Islet precursor cell (in vitro differentiated cells): ENCODE data around the gene SGSM1.

Experiments
- DNase-seq: peaks from one replicate; pipeline ENCODE4 v3.0.0-alpha.2; 2018

The SGSM1 gene

DNA sequence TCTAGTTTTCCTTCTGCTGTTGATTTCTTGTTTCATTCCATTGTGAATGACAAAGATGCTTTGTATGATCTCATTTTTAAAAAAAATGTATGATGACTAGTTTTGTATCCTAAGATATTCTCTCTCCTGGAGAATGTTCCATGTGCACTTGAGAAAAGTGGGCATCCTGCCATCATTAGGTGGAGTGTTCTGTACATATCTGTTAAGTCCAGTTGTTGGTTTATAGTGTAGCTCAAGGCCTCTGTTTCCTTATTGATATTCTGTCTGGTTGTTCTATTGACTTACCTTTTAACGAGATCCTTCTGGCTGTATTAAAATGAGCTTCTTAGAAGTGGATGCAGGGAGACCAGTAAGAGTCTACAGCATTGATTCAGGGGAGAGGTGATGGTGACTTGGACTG, 35.2 kb downstream of the SGSM1 start:
- DNase-seq = no peak

DNA sequence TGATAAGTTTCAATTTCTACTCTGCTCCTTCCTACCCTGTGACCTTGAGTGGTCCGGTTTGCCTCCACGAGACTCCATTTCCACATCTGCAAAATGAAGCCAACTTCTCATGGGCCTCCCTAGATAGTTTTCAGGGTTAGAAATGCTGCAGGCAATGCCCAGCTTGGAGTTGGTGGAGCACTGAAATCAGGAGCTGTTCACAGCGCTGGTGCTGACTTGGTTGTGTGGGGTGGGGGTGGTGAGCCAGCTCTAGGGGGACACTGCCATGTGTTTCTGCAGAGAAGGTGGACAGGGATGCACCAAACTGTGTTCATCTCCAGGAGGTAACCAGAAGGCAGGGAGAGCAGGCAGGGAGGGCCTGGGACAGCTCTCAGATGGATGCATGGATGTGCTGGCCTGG, 37.0 kb downstream of the SGSM1 start:
- DNase-seq = no peak

- no peak for DNase-seq
Observed at GRCh38 chr22:24845041-24845898, 39.3 kb downstream of the SGSM1 start.

DNA sequence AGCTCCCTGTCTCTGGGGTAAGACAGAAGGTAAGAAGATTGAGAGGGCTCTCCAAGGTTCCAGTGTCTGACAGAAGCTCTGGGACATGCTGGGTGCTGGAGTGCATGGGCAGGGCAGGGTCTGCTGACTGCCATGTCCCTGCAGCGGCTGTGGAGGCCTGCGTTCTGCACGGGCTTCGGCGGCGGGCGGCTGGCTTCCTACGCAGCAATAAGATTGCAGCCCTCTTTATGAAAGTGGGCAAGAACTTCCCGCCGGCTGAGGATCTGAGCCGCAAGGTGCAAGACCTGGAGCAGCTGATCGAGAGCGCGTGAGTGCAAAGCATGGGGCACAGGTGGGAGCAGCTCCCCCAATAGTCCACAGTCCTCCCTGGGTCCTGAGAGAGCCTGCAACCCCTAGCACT, 41.5 kb downstream of the SGSM1 start:
- DNase-seq = no peak

GRCh38 chr22:24848559-24849168, 42.7 kb downstream of the SGSM1 start:
- DNase-seq = no peak

GRCh38 chr22:24855794-24856193, 49.8 kb downstream of the SGSM1 start:
- DNase-seq = no peak

DNA sequence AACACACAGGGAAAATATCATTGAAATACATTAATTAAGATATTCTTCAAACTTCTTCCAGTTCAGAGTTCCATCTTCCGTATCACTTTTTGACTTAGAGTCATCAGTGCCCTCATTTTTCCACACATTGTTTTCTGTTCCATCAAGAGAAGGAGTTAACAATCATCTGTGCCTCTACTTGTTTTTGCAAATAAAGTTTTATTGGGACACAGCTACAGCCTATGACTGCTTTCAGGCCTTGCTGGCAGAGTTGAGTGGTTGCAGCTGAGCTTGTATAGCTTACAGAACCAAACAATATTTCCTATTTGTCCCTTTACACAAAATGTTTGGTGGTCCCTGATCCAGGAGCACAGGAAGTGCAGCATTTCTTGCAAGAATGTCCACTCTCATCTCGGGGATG, 51.6 kb downstream of the SGSM1 start:
- DNase-seq = no peak

DNA sequence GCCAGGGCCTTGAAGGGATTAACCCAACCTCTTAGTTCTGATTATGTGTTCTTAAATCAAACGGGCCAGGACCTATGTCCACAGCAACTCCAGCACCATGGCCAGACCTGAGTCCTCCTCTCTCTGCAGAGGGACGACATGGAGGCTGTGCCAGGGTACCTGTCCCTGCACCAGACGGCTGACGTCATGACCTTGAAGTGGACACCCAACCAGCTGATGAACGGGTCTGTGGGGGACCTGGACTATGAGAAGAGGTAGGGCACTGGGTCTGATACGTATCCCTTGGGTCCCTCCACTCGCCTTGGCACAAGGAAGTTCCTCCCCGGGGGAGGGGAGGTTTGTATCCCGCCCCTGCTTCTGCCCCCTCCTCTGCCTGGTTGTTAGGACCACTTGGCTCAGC, 53.6 kb downstream of the SGSM1 start:
- DNase-seq = no peak

DNA sequence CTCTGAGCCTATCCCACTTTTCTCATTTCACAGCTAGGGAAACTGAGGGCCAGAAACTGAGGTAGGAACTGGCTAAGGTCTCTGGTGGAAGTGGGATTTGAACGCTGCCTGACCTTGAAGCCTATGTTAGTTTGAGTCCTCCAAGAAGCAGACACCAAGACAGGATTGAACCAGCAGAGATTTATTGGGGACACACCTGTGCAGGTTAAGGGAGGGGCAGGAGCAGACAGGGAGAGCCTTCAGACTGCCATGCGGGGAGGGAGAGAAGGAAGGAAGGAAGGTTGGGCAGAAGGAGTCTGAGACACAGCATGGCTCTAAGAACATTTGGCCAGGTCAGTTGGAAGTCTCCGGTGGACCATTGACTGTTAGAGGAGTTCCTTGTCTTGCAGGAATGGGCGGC, 59.5 kb downstream of the SGSM1 start:
- no peak for DNase-seq

- no peak for DNase-seq
Observed at GRCh38 chr22:24867323-24868022, 61.5 kb downstream of the SGSM1 start.

DNA sequence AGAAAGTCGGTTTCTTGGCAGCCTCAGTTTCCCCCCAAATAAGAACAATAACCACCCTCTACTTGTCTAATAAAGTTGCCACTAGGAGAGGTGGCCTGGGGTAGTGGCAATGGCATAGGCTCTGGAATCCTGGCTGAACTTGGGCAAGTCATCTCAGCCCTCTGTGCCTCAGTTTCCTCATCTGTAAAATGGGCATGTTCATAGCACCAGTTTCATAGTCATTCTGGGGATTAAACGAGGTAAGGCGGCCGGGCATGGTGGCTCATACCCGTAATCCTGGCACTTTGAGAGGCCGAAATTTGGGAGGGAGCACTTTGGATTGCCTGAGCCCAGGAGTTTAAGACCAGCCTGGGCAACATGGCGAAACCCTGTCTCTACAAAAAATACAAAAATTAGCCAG, 63.0 kb downstream of the SGSM1 start:
- no peak for DNase-seq

GRCh38 chr22:24871611-24872205, 65.7 kb downstream of the SGSM1 start:
- DNase-seq = no peak

DNA sequence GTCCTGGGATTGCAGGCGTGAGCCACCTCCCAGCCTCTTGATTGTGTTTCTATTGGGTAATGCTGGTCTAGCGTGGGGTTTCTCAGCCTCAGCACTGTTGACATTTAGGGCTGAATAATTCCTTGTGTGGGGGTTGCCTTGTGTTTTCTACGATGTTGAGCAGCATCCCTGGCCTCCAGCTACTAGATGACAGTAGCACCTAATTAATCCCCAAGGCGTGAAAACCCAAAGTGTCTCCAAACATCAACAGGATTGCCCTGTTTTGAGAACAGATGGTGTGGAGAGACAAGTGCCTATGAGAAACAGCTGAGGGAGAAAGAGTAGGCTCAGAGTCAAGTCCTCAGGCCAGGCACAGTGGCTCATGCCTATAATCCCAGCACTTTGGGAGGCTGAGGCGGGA, 67.2 kb downstream of the SGSM1 start:
- no peak for DNase-seq

DNA sequence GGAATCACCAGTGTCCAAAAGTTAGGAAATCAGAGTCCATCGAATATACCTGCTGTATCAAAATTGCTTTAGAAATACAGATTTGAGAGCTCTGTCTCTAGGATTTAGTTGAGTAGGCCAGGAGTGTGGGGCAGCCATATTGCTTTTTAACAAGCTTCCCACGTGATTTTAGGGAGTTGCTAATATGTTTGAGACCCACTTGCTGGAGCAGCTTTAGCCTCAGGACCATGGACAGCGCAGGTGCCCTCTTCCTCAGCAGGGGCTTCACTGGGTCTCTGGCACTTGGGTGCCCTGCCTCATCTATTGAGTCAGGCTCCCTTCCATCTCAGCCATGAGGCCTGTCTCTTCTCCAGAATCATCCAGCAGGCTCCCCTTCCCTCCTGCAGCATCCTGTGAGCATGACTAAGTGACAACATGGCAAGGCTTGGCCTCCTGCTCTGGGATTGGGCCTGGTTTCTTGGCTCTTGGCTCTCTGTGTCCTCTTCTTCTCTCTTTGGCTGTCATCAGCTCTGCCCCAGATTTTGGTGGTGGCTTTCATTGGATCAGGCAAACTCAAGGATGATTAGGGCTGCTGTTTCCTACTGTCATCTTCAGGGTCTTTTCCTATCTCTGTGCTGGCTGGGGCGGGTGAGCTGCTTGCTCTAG, 70.0 kb downstream of the SGSM1 start:
- DNase-seq = peak; percentile 86

GRCh38 chr22:24876700-24877099, 70.7 kb downstream of the SGSM1 start:
- DNase-seq = no peak

GRCh38 chr22:24878969-24879368, 73.0 kb downstream of the SGSM1 start:
- no peak for DNase-seq

- no peak for DNase-seq
Observed at GRCh38 chr22:24883432-24883831, 77.4 kb downstream of the SGSM1 start.

DNA sequence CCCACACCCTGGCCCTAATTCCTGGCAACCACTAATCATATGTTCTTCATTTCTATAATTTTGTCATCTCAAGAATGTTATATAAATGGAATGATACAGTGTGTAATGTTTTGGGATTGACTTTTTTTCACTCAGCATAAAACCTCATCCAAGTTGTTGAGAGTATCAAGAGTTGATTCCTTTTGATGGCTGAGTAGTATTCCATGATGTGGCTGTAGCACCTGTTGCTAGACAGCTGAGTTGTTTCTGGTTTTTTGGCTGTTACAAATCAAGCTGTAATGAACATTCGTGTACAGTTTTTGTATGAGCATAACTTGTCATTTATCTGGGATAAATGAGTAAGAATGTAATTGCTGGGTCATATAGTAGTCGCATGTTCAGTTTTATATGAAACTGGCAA, 81.2 kb downstream of the SGSM1 start:
- DNase-seq = no peak

GRCh38 chr22:24893341-24894070, 87.5 kb downstream of the SGSM1 start:
- DNase-seq = no peak

- DNase-seq = peak; percentile 80
Observed at GRCh38 chr22:24894220-24894975, 88.4 kb downstream of the SGSM1 start.

- peak; percentile 66 for DNase-seq
Observed at GRCh38 chr22:24894998-24895397, 89.0 kb downstream of the SGSM1 start.

DNA sequence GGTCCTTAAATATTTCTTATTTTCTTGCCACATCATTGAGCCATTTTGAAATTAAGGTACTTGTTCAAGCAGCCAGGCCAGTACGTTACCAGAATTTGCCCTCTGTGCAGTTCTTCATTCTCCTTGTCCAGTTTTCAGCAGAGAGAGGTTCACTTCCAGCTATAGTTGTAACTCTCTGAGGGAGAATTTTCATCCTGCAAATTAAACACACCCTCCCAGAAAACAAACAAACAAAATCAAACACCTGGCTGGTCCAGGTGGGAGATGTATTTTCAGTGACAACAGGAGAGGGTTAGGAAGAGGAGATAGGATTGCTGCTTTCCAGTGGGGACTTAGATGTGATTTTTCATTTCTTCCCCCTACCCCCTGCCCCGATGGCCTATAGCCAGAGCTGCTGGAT, 95.4 kb downstream of the SGSM1 start:
- DNase-seq = no peak
